GM21528 (cell line): ENCODE measurements around the gene BPIFB6.

Experiments
- ATAC-seq: cut with Tn5 transposase; IDR thresholded peaks from one replicate; pipeline ENCODE4 v1.9.1; 2021; ENCODE audit warnings: mild to moderate bottlenecking, moderate library complexity; ENCODE audit not compliant: unreplicated experiment, low FRiP score

Gene BPIFB6

DNA sequence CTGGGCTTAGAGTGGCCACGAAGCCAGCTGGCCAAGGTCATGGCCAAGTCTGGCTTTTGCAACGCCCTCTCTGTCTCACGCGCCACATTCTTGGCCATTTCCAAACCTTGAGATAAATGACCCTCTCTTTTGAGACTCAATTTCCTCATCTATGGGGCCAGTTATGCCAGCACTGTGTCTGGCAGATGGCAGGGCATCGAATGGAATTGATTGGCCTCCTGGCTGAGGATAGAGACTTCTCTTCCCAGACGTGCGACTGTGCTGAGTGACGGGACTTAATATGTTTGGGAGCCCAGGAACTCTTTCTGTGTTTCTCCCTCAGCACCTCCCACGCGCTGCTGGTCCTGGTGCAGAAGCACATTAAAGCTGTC, 16.3 kb upstream of the BPIFB6 start:
- no peak for ATAC-seq

DNA sequence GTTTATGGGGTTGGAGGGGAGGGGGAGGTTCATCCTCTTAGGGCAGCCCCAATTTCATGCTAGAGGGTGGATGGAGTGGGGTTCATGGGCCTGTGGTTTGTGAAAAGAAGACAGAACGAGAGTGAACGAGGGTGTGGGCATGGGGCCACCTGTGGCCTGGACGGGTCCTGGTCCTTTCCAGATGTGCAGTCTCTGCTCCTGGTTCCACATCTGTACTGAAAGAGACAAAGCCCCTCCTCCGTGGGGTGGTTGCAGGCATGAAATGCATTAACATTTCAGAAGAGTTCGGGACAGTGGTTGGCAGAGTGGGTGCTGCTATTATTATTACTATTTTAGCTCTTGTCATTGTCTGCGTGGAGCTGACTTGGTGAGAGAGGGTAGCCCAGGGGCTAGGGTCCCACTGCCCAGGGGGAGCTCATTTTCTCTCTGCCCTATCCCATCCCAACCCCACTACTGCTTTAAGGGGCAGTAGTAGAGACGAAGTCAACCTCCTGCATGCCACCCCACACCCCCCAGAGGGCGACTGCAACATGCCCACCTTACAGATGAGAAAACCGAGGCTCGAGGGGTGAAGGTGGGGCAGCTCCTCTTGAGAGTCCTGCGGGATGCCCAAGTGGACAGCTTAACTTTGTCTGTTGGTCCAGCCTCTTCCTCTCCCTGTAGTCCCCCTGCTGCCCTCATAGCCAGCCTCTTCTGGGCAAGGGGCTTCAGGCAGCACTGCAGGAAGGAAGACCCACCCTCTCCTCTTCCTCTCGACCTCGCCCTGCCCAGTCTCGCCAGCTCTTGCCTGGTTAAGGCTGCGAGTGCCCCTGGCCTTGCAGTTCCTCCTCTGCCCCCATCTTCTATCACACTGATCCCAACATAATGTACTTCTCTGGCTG, 15.5 kb upstream of the BPIFB6 start:
- ATAC-seq: no peak

DNA sequence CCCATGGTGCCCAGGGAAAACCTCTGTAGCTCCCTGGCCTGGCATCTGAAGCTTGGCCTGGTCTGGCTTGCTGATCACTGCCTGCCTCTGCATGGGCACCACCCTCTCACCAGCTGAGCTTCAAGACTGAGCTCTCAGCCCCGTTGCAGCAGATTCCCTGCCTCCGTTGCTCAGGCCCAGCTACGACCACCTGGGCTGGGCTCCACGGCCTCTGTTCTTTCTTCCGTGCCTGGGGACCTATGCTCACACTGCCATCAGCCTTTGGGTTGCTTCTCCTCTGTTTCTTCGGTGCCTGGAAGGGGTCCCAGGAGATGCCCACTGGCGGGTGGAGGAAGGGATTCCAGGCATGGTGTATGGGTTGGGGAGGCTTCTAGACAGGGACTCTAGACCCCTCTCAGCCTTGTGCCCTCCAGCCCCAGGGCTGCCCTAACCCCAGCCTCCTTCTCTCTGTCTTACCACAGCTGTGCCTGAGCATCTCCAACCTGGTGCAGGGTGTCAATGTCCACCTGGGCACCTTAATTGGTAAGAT, 14.8 kb upstream of the BPIFB6 start:
- ATAC-seq: no peak

DNA sequence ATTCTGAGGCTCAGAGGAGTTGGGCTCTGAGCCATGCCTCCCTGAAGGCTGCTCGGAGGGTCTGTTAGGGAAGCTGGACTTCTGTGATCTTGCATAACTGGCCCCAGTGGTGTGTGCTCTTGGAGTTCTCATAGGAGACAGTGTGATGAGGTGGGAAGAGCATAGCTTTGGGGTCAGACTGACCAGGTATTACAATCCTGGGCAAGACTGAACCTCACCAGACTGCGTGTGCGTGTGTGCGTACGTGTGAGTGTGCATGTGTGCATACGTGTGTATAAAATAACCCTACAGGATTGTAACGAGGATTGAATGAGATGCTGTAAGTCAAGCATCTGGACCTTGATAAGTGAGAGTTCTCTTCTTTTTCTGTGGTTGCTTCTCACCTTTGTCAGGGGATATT, 13.9 kb upstream of the BPIFB6 start:
- no peak for ATAC-seq

DNA sequence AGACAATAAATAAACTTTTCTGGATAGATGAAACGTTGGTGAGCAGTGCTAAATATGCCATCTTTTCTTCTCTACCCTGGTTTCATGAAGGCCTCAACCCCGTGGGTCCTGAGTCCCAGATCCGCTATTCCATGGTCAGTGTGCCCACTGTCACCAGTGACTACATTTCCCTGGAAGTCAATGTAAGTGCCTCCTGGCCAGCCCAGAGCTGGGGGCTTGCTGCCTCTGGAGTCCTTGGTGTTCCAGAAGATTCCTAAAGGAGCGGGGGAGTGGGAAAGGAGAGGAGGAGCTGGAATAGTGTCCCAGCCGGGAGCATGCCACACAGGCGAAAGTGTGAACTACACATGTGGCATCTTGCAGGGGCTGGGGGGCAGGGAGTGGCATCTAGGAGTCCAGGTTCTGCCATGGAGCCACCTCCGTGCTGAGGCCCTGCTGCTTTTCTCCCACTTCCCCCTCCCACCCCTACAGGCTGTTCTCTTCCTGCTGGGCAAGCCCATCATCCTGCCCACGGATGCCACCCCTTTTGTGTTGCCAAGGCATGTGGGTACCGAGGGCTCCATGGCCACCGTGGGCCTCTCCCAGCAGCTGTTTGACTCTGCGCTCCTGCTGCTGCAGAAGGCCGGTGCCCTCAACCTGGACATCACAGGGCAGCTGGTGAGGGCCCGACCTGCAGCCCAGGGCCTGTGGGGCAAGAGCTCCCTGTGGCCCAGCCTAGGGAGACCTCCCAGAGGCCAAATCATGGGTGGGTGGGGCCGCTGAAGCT, 13.1 kb upstream of the BPIFB6 start:
- no peak for ATAC-seq

DNA sequence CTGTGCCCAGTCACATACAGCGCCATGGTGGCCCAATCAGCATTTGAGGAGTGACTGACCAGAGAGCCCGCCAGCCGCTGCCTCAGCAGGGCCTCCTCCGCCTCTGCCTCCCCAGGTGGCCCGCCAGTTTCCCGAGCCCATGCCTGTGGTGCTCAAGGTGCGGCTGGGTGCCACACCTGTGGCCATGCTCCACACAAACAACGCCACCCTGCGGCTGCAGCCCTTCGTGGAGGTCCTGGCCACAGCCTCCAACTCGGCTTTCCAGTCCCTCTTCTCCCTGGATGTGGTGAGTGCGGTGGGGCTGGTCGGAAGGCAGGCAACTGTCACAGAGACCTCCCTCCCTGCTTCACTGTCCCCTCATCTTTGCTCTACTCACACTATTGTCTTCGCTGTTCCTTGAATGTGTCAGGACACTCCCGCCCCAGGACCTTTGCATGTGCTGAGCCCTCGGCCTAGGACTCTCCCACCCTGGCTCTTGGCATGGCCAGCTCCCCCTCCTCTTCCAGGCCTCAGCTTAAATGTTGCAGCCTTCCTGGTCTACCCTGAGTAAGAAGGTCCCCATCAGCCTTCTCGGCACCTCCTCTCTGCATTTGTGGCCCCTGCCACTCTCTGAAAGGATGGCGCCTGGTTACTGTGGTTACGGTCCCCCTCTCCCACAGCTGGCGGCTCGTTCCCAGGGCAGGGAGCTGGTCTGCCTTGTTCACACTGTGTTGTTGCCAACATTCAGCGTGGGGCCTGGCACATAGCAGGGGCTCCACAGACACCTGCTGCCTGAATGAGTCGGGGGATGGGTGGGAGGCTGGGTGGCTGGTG, 11.8 kb upstream of the BPIFB6 start:
- ATAC-seq: no peak

DNA sequence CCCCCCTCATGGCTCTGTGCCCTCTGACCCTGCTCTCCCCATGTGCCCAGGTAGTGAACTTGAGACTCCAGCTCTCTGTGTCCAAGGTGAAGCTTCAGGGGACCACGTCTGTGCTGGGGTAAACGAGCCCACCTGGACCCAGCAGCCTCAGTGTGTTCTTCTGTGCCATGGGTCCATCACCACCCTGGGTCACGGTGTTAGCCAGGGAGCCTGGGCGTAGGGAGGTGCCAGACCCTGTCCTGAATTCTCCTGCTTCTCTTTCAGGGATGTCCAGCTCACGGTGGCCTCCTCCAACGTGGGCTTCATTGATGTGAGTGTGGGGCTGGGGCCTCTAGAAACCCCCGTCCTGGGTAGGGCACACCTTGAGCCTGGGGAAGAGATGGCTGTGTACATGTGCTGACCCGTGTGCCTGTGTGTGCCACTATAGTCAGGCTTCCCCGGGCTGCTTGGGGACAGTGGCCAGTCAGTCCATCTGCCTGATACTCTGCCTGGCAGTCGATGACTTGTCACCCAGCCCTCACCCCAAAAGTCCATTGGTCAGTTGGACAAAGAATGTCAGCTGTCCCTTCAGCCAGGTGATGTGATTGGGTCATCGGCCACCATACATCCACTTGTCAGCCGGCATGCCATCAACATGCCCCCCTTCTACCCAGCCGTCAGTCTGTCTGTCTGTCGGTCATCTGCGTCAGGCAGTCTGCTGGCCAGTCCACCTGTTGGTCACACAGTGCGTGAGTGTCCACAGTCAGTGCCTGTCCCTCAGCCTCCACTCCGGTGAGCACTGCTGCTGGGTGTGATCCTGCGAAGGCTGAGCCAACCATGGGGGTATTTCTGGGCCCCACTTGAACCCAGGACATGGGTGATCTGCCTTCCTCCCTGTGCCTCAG, 10.9 kb upstream of the BPIFB6 start:
- no peak for ATAC-seq

DNA sequence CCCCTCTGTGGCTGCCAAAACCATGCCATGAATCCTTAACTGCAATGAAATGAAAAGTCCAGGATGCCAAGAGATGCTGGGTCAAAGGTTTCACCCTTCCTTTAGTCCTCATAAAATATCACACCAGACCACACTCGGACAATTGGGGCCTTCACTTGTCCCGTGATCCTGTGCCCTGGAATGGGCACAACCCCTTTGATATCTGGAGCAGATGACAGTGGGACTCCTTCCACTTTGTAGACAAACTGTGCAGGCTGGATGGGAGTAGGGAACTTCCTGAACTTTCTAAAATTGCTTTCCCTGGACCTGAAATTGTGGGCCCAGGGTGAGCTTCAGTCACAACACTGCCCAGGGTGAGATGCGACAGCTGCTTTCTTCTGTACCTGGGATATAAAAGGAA, 9.6 kb upstream of the BPIFB6 start:
- ATAC-seq: no peak

DNA sequence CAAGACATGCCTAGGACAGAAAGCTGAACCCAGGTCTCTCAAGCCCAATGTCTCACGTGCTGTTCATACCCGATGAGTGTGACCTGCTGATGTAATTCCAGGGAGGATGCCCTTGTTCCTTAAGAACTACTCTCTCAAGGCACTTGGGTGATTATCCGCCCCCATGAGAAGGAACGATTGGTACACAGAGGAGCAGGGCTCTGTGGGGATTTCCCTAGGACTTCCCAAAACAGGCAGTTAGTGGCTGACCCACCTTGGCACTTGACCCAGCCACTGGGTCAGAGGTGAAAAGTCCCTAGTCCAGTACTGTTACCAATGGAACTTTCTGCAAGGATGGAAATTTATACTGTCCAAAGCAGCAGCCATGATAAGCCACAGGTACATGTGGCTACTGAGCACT, 9.2 kb upstream of the BPIFB6 start:
- ATAC-seq: no peak

DNA sequence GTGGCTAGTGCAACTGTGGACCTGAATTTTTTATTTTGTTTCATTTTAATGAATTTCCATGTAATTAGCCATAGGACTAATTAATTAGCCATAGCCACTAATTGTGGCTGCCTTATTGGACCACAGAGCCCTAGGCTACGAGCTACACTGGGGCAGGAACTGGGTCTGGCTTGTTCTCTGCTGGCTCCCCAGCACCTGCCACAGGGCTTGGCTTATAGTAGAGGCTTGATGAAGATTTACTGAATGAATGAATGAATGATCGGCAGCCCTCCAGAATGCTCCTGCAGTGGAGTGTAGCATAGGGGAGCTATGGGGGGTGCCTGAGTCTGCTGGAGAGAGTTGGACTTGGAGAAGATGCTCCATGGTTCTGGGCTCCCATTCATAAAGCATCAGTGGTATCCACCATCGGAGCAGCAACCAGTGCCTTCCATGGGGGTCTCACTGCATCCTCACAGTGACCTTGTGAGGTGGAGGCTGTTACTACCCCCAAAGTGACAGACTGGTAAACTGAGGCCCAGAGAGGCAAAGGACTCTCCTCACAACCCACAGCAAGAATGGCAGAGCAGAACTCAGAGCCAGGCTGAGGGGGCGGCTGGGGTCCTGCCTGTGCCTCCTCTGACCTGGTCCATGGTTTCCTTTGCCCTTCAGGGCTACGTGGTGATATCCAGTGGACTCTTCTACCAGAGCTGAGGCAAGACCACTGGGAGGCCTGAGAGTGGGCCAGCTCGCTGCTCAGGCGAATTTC, 8.6 kb upstream of the BPIFB6 start:
- ATAC-seq: no peak

DNA sequence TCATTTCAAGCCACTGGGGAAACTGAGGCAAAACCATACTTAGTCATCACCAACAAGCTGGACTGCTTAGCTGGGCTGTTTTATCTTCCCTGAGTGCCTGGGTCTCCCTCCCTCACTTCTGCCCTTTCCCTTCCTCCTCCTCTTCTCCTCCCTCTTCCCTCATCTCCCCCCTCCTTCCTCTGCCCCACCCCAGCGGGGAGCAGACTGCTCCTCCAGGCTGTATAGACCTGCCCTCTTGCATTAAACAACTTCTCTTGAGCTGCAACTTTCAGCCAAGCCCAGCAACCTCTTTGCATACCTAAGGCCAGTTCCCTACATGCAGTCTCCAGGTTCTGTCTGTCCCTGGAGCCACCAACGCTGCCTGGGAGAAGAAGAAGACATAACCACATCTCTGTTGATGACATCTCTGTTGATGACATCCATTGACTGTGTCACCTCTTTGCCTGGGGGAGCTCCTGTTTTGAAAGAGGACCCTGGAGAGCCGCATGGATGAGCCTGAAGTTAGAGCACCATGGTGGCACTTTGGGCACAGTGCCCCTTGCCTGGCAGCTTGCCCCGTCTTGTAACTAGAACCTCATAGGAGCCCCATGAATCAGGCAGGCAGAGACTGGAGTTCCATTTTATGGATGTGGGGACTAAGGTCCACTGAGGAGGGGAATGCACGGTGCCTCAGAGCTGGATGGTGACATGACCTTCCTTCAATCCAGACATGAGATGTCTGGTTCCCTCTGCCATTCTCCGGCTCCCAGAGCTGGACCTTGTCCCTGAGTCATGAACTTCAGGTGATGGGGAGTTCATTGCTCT, 7.8 kb upstream of the BPIFB6 start:
- ATAC-seq: no peak

DNA sequence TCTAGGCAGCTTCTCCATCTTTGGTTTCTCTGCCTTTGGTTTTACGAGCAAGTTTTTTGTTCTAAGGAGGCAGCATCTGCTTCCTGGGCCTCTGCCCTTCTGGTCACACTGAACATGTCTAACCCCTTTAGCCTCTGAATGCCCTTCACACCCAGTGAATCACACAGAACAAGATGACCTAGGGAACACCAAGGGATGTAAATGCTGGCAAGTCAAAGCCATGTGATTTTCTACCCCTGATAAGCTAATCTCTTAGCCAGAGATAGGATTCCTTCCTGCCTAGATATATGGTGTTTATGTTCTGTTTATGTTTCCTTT, 7.2 kb upstream of the BPIFB6 start:
- no peak for ATAC-seq

DNA sequence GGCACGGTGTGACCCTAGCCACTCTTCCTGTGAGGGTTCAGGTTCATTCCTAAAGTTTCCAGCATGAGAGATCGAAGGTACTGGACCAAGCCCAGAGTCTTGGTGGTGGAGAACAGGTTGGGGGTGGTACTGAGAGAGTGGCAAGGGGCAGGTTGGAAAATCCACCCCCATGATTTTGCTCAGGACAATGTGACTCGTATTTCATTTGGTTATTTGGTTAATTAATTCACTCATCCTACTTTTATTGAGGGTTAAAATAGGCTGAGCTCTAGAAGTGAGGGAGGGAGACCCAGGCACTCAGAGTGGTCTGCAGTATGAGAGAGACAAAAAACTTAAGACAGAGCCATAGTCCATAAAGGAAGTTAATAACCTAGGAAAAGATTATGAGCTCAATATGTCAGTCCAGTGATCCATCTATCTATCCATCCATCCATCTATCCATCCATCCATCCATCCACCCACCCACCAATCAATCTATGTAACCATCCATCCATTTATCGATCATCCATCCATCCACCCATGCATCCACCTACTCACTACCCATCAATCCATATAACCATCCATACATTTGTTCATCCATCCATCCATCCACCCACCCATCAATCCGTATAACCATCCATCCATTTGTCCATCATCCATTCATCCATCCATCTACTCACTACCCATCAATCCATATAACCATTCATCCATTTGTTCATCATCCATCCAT, 6.7 kb upstream of the BPIFB6 start:
- ATAC-seq: no peak

DNA sequence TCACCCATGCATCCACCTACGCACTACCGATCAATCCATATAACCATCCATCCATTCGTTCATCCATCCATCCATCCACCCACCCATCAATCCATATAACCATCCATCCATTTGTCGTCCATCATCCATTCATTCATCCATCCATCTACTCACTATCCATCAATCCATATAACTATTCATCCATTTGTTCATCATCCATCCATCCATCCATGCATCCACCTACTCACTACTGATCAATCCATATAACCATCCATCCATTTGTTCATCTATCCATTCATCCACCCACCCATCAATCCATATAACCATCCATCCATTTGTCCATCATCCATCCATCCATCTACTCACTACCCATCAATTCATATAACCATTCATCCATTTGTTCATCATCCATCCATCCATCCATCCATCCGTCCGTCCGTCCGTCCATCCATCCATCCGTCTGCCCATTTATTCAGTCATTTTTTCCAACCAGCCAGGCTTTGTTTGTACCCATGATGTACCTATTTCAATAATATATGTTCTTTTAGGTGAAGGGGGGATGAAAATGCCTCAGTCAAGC, 6.1 kb upstream of the BPIFB6 start:
- ATAC-seq: no peak

DNA sequence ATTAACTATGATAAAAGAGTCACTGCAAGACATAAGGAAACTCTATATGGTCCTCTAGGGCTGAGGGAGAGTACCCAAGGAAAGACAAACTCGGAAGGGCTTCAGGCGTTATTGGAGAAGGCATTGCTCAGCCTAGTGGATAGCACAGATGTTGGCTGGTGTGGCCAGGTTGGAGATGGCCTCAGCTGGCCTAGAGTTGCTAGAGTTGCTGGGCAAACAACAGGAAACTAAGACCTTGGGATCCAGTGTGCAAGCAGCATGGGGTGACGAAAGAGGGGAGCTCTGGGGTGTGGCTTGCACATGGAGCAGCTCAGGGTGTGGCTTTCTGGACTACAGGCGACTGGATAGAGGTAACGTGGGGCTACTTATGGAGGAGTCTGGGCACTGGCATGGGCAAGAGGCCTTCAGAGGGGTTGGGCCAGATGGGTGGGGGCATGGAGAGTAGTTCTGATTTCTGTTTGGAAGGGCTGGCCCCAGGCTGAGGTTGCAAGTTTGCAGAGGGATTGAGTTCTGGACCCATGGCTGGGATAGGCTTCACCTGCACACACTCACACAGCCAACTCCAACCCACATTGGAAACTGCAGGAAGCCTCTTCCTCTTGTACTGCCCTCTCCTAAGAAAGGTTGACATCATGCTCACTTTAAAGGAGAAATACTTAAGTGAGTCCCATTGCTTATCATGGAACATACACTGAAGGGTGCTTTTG, 5.2 kb upstream of the BPIFB6 start:
- ATAC-seq: no peak

DNA sequence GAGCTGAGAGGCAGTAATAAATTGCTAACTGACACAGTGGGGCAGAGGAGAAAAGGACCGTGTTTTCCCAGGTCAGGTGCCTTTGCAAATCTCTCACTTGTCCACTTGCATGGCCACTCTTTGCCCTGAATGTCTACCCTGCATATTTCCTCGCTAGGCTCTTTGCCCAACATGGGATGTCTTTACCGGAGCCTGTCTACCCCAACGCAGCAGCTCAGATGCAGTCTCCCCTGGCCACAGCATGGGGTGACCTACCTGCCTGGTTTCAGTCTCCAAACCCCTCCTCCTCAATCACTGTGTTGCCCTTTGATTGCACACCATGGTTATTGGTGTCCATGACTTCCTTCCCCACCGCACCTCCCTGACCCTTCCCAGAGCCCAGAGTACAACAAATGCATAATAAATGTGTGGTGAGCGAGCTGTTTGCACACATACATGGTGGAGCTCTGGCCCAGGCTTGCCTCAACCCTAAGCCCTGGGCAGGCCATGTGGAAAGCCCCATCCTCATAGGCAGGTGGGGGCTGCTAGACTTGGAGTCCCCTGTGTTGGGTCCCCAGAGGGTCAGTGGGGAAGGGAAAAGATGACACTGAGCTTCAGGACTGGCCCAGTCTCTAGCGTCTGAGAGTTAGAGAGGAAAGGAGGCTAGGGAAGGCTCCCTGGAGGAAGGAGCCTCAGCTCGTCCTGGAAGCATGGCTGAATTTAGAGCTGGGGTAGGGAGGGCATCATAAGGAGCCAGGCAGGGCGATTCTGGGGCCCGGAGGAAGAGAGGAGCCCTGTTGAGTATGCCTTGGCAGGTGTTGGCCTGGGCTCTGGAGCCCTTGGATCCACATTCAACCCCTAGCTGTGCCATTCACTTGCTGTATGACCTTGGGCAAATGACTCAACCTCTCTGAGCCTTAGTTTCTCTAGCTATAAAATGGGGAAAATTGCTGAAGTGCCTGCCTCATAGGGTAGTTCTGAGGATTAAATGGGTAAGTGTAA, 4.4 kb upstream of the BPIFB6 start:
- ATAC-seq: no peak
